Neutrophil (primary cell): ENCODE measurements around the gene SPAG9.

ENCODE experiments used
- H3K27ac ChIP-seq: fragments of 200-600 bp; sonication (generic); 2 replicates; pipeline ENCODE4 v1.5.1; 2016; ENCODE audit warnings: mild to moderate bottlenecking, moderate library complexity
- H3K27me3 ChIP-seq: fragments of 200-600 bp; sonication (generic); 2 replicates; pipeline ENCODE4 v1.6.0; 2016; ENCODE audit warnings: mild to moderate bottlenecking
- H3K36me3 ChIP-seq: fragments of 200-600 bp; sonication (generic); 2 replicates; pipeline ENCODE4 v1.5.1; 2017
- H3K4me1 ChIP-seq, 2 experiments: fragments of 200-600 bp in 1 of 2; sonication (generic) in 1 of 2; 1 replicate in 1 of 2; 2 replicates in 1 of 2; pipeline versions ENCODE4 v1.5.1 to v1.6.1; 2013 to 2016; ENCODE audit warnings: low read depth in 1 of 2, low read length in 1 of 2, mild to moderate bottlenecking in 1 of 2, moderate library complexity in 1 of 2; ENCODE audit not compliant: control insufficient read depth in 1 of 2, insufficient read depth in 1 of 2
- H3K4me3 ChIP-seq, 2 experiments: fragments of 200-600 bp in 1 of 2; sonication (generic) in 1 of 2; 1 replicate in 1 of 2; 2 replicates in 1 of 2; pipeline ENCODE4 v1.5.1; 2013 to 2016; ENCODE audit warnings: low read depth in 1 of 2, low read length in 1 of 2, mild to moderate bottlenecking in 1 of 2, moderate library complexity in 1 of 2
- H3K9me3 ChIP-seq: fragments of 200-600 bp; sonication (generic); 2 replicates; pipeline ENCODE4 v1.5.1; 2016
- TF ChIP-seq, protein P1 (sequence below): fragments of 200-600 bp; sonication (generic); IDR thresholded peaks from 2 replicates; pipeline ENCODE4 v1.5.1; 2016; ENCODE audit warnings: antibody characterized with exemption

Gene SPAG9

GRCh38 chr17:51016099-51016498 is 104.6 kb downstream of the SPAG9 start:
- Histone ChIP-seq H3K4me1 (no peaks in the 10 kb centered on the region), H3K4me3 (no peak overlapping the region), H3K27me3 (no peaks in the 10 kb centered on the region), H3K27ac (peak overlapping the region; percentile 16), H3K36me3 (peaks cover 91% of the 10 kb centered on the region), H3K9me3 (no peaks in the 10 kb centered on the region)
- TF ChIP-seq, protein P1, sequence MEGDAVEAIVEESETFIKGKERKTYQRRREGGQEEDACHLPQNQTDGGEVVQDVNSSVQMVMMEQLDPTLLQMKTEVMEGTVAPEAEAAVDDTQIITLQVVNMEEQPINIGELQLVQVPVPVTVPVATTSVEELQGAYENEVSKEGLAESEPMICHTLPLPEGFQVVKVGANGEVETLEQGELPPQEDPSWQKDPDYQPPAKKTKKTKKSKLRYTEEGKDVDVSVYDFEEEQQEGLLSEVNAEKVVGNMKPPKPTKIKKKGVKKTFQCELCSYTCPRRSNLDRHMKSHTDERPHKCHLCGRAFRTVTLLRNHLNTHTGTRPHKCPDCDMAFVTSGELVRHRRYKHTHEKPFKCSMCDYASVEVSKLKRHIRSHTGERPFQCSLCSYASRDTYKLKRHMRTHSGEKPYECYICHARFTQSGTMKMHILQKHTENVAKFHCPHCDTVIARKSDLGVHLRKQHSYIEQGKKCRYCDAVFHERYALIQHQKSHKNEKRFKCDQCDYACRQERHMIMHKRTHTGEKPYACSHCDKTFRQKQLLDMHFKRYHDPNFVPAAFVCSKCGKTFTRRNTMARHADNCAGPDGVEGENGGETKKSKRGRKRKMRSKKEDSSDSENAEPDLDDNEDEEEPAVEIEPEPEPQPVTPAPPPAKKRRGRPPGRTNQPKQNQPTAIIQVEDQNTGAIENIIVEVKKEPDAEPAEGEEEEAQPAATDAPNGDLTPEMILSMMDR = no peak

GRCh38 chr17:51015145-51015558 is 105.5 kb downstream of the SPAG9 start:
- peaks cover 82% of the 10 kb centered on the region for H3K36me3 ChIP-seq
- TF ChIP-seq, protein P1 = no peak
- no peaks in the 10 kb centered on the region for H3K9me3 ChIP-seq
- H3K4me1 ChIP-seq = no peaks in the 10 kb centered on the region
- no peak overlapping the region for H3K4me3 ChIP-seq
- H3K27me3 ChIP-seq = no peaks in the 10 kb centered on the region
- H3K27ac ChIP-seq = no peak overlapping the region

DNA sequence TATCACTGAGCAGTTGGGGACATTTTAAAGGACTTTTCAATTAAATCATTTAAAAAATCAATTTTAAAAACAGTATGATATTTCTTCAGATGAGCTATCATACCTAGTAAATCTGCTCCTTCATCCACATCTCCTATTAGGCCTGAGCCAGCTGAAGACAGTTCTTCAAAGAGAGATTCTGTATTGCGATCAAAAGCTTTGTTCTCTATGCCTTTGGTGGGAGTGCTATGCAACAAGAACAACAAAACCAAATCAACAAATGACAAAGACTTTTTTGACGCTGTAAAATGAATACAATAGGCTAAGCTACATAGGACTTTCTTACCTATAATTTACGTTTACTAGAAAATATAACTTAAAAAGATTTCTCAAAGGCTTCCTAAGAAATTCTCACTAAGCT is 106.5 kb downstream of the SPAG9 start:
- Histone ChIP-seq H3K27me3 (no peaks in the 10 kb centered on the region), H3K4me3 (no peak overlapping the region), H3K36me3 (peaks cover 77% of the 10 kb centered on the region), H3K27ac (no peak overlapping the region), H3K4me1 (no peaks in the 10 kb centered on the region), H3K9me3 (no peaks in the 10 kb centered on the region)
- TF ChIP-seq, protein P1 = no peak

DNA sequence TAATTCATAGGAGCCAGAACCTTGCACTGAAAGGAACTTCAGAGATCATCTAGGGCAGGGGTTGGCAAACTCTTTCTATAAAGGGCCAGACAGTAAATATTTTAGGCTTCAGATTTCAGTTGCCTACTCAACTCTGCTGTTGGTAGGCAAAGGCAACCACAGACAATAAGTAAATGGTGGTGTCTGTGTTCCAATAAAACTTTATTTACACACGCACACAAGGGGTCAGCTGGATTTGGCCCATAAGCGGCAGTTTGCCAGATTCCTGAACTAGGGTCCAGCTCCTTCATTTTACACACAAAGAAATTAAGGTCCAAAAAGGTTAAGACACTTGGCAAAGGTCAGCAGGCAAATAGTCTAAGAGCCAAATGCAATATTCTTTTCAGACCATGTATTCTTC is 107.3 kb downstream of the SPAG9 start:
- no peaks in the 10 kb centered on the region for H3K27me3 ChIP-seq
- no peaks in the 10 kb centered on the region for H3K4me1 ChIP-seq
- H3K9me3 ChIP-seq = no peaks in the 10 kb centered on the region
- H3K36me3 ChIP-seq = peaks cover 69% of the 10 kb centered on the region
- TF ChIP-seq, protein P1 = no peak
- no peak overlapping the region for H3K4me3 ChIP-seq
- no peak overlapping the region for H3K27ac ChIP-seq

DNA sequence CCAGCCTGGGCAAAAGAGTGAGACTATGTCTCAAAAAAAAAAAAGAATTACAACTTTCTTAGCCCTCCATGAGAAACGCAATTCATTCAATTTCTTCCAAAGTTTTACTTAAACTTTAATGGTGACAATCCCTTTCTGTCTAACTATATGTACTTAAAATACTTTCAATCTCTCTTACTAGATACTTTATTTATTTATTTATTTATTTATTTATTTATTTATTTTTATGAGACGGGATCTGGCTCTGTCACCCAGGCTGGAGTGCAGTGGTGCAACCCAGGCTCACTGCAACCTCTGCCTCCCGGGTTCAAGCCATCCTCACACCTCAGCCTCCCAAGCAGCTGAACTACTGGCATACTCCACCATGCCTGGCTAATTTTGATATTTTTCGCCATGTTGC is 108.1 kb downstream of the SPAG9 start:
- H3K36me3 ChIP-seq = peaks cover 62% of the 10 kb centered on the region
- no peak overlapping the region for H3K27ac ChIP-seq
- H3K9me3 ChIP-seq = no peaks in the 10 kb centered on the region
- no peaks in the 10 kb centered on the region for H3K4me1 ChIP-seq
- H3K4me3 ChIP-seq = no peak overlapping the region
- no peaks in the 10 kb centered on the region for H3K27me3 ChIP-seq
- TF ChIP-seq, protein P1 = no peak

GRCh38 chr17:51010173-51010675 is 110.4 kb downstream of the SPAG9 start:
- TF ChIP-seq, protein P1 = no peak
- H3K36me3 ChIP-seq = peaks cover 66% of the 10 kb centered on the region
- H3K4me3 ChIP-seq = no peak overlapping the region
- H3K27ac ChIP-seq = no peak overlapping the region
- no peaks in the 10 kb centered on the region for H3K27me3 ChIP-seq
- H3K4me1 ChIP-seq = no peaks in the 10 kb centered on the region
- no peaks in the 10 kb centered on the region for H3K9me3 ChIP-seq
